WTC11 (cell line): ENCODE results near the gene MLYCD. TPM values are rescaled to one million over a fixed set of nuclear protein-coding genes. Genes with fewer than 3 reads are reported as not detected.

Experiments
- ATAC-seq: fragments of 200-7000 bp; cut with Tn5 transposase; 2 replicates; pipeline ENCODE4 v1.10.0; 2021; ENCODE audit warnings: mild to moderate bottlenecking, moderate library complexity
- CTCF ChIA-PET: fragments of 300-600 bp; sonication (Branson Sonifier 250); formaldehyde crosslinking; loops from one replicate; lab custom pipeline; 2021; ENCODE audit warnings: antibody characterized with exemption; lab: Charles Lee
- POLR2A ChIA-PET: fragments of 350-600 bp; sonication (Branson Sonifier 250); formaldehyde crosslinking; loops from one replicate; lab custom pipeline; 2021; ENCODE audit warnings: antibody characterized with exemption; lab: Charles Lee
- DNase-seq: peaks from one replicate; pipeline ENCODE4 v3.0.0; 2021; ENCODE audit warnings: low spot score
- H3K27ac Mint-ChIP-seq: 2 replicates; pipeline ENCODE4 v1.8.0; 2021; ENCODE audit warnings: mixed read lengths
- H3K27me3 Mint-ChIP-seq: 2 replicates; pipeline ENCODE4 v1.8.0; 2021; ENCODE audit warnings: low read depth, mild to moderate bottlenecking, moderate library complexity, mixed read lengths
- H3K36me3 Mint-ChIP-seq: 2 replicates; pipeline ENCODE4 v1.8.0; 2021; ENCODE audit warnings: mixed read lengths
- H3K4me1 Mint-ChIP-seq: 2 replicates; pipeline ENCODE4 v1.8.0; 2022; ENCODE audit warnings: mixed read lengths
- H3K4me3 Mint-ChIP-seq: 2 replicates; pipeline ENCODE4 v1.8.0; 2021; ENCODE audit warnings: mild to moderate bottlenecking, moderate library complexity, mixed read lengths
- H3K9me3 Mint-ChIP-seq: 2 replicates; pipeline ENCODE4 v1.8.0; 2021; ENCODE audit warnings: mixed read lengths
- CBFB ChIP-seq: sonication (generic); formaldehyde crosslinking; IDR thresholded peaks from 2 replicates; pipeline ENCODE4 v1.8.1; 2022; ENCODE audit warnings: mild to moderate bottlenecking, low read depth, missing genetic modification reagents
- CREM ChIP-seq: sonication (generic); formaldehyde crosslinking; IDR thresholded peaks from 2 replicates; pipeline ENCODE4 v1.8.1; 2022; ENCODE audit warnings: mild to moderate bottlenecking, missing genetic modification reagents, moderate library complexity
- GABPB1 ChIP-seq: sonication (generic); formaldehyde crosslinking; IDR thresholded peaks from 2 replicates; pipeline ENCODE4 v1.8.1; 2023; ENCODE audit warnings: mild to moderate bottlenecking, missing genetic modification reagents
- GTF2I ChIP-seq: fragments of 250-450 bp; sonication (Bioruptor Pico); conservative IDR thresholded peaks from 2 replicates; pipeline ENCODE4 v1.4.0; 2021; ENCODE audit warnings: mild to moderate bottlenecking
- JAZF1 ChIP-seq: fragments of 250-450 bp; sonication (Bioruptor Pico); IDR thresholded peaks from 2 replicates; pipeline ENCODE4 v1.9.0; 2021; ENCODE audit warnings: moderate library complexity, mild to moderate bottlenecking, inconsistent platforms
- NR3C1 ChIP-seq: sonication (generic); formaldehyde crosslinking; conservative IDR thresholded peaks from 2 replicates; pipeline ENCODE4 v1.8.1; 2023; ENCODE audit warnings: low read depth, mild to moderate bottlenecking, missing genetic modification reagents
- OVOL2 ChIP-seq: fragments of 250-450 bp; sonication (Bioruptor Pico); IDR thresholded peaks from 2 replicates; pipeline ENCODE4 v1.9.0; 2021; ENCODE audit warnings: mild to moderate bottlenecking, borderline replicate concordance
- SOX15 ChIP-seq: fragments of 250-450 bp; sonication (Bioruptor Pico); IDR thresholded peaks from 2 replicates; pipeline ENCODE4 v1.9.0; 2021; ENCODE audit warnings: mild to moderate bottlenecking
- ZNF396 ChIP-seq: fragments of 250-450 bp; sonication (Bioruptor Pico); IDR thresholded peaks from 2 replicates; pipeline ENCODE4 v1.8.0; 2021; ENCODE audit warnings: mild to moderate bottlenecking, moderate library complexity, borderline replicate concordance
- total RNA-seq: library from RNA; stranded (reverse); gene quantifications from 3 replicates; pipeline ENCODE4 v1.2.3, GENCODE V29; 2021
- TF ChIP-seq, protein P1 (sequence below): sonication (generic); formaldehyde crosslinking; IDR thresholded peaks from 2 replicates; pipeline ENCODE4 v1.8.0; 2023; ENCODE audit warnings: mild to moderate bottlenecking, missing genetic modification reagents
- TF ChIP-seq, protein P2 (sequence below): sonication (generic); formaldehyde crosslinking; IDR thresholded peaks from 2 replicates; pipeline ENCODE4 v1.8.1; 2023; ENCODE audit warnings: mild to moderate bottlenecking, missing genetic modification reagents, moderate library complexity
- TF ChIP-seq, protein P3 (sequence below): sonication (generic); formaldehyde crosslinking; IDR thresholded peaks from 2 replicates; pipeline ENCODE4 v1.8.1; 2022; ENCODE audit warnings: low read depth, missing genetic modification reagents, borderline replicate concordance
- TF ChIP-seq, protein P4 (sequence below): fragments of 250-450 bp; sonication (Bioruptor Pico); conservative IDR thresholded peaks from 2 replicates; pipeline ENCODE4 v1.9.0; 2021; ENCODE audit warnings: mild to moderate bottlenecking
- TF ChIP-seq, protein P5 (sequence below): fragments of 250-450 bp; sonication (Bioruptor Pico); IDR thresholded peaks from 2 replicates; pipeline ENCODE4 v2.1.2; 2022; ENCODE audit warnings: mild to moderate bottlenecking, moderate library complexity
- TF ChIP-seq, protein P6 (sequence below): sonication (generic); formaldehyde crosslinking; IDR thresholded peaks from 2 replicates; pipeline ENCODE4 v1.8.0; 2022; ENCODE audit warnings: mild to moderate bottlenecking, missing genetic modification reagents
- TF ChIP-seq, protein P7 (sequence below): sonication (generic); formaldehyde crosslinking; IDR thresholded peaks from 2 replicates; pipeline ENCODE4 v1.8.0; 2022; ENCODE audit warnings: mild to moderate bottlenecking, missing genetic modification reagents
- TF ChIP-seq, protein P8 (sequence below): sonication (generic); formaldehyde crosslinking; IDR thresholded peaks from 2 replicates; pipeline ENCODE4 v1.8.1; 2023; ENCODE audit warnings: mild to moderate bottlenecking, missing genetic modification reagents, moderate library complexity
- TF ChIP-seq, protein P9 (sequence below): fragments of 250-450 bp; sonication (Bioruptor Pico); IDR thresholded peaks from 2 replicates; pipeline ENCODE4 v1.9.0; 2021; ENCODE audit warnings: mild to moderate bottlenecking, borderline replicate concordance
- TF ChIP-seq, protein P10 (sequence below): sonication (generic); formaldehyde crosslinking; conservative IDR thresholded peaks from 2 replicates; pipeline ENCODE4 v1.8.1; 2022; ENCODE audit warnings: mild to moderate bottlenecking, missing genetic modification reagents

The MLYCD gene
- total RNA-seq, 1 experiment from 2014 or later = 6.3 TPM

DNA sequence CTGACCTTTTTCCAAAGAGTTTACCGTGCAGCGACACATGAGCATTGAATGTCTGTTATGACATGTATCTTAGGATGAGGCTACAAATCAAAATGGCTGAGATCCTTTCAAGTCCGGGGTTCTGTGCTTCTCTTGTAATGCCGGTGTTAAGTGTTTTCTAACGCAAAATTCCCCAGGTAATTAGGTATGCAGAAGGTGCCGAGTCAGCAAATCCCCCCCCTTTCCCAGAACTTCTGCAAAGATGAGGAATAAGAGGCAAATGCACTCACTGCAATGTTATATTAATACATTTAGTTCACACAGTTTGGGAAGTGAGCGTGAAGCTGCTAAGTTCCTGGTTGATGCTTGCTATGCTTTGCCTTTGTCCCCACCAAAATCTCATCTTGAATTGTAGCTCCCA lies 36.3 kb upstream of the MLYCD start (continued):
- TF ChIP-seq, protein P1, sequence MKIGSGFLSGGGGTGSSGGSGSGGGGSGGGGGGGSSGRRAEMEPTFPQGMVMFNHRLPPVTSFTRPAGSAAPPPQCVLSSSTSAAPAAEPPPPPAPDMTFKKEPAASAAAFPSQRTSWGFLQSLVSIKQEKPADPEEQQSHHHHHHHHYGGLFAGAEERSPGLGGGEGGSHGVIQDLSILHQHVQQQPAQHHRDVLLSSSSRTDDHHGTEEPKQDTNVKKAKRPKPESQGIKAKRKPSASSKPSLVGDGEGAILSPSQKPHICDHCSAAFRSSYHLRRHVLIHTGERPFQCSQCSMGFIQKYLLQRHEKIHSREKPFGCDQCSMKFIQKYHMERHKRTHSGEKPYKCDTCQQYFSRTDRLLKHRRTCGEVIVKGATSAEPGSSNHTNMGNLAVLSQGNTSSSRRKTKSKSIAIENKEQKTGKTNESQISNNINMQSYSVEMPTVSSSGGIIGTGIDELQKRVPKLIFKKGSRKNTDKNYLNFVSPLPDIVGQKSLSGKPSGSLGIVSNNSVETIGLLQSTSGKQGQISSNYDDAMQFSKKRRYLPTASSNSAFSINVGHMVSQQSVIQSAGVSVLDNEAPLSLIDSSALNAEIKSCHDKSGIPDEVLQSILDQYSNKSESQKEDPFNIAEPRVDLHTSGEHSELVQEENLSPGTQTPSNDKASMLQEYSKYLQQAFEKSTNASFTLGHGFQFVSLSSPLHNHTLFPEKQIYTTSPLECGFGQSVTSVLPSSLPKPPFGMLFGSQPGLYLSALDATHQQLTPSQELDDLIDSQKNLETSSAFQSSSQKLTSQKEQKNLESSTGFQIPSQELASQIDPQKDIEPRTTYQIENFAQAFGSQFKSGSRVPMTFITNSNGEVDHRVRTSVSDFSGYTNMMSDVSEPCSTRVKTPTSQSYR (CRISPR knock-in tag) = no peak
- TF ChIP-seq GTF2I (CRISPR knock-in tag) = no peak
- TF ChIP-seq, protein P2, sequence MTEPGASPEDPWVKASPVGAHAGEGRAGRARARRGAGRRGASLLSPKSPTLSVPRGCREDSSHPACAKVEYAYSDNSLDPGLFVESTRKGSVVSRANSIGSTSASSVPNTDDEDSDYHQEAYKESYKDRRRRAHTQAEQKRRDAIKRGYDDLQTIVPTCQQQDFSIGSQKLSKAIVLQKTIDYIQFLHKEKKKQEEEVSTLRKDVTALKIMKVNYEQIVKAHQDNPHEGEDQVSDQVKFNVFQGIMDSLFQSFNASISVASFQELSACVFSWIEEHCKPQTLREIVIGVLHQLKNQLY = no peak
- TF ChIP-seq, protein P3, sequence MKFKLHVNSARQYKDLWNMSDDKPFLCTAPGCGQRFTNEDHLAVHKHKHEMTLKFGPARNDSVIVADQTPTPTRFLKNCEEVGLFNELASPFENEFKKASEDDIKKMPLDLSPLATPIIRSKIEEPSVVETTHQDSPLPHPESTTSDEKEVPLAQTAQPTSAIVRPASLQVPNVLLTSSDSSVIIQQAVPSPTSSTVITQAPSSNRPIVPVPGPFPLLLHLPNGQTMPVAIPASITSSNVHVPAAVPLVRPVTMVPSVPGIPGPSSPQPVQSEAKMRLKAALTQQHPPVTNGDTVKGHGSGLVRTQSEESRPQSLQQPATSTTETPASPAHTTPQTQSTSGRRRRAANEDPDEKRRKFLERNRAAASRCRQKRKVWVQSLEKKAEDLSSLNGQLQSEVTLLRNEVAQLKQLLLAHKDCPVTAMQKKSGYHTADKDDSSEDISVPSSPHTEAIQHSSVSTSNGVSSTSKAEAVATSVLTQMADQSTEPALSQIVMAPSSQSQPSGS (CRISPR knock-in tag) = no peak
- no peak for TF ChIP-seq CREM (CRISPR knock-in tag)
- TF ChIP-seq, protein P4, sequence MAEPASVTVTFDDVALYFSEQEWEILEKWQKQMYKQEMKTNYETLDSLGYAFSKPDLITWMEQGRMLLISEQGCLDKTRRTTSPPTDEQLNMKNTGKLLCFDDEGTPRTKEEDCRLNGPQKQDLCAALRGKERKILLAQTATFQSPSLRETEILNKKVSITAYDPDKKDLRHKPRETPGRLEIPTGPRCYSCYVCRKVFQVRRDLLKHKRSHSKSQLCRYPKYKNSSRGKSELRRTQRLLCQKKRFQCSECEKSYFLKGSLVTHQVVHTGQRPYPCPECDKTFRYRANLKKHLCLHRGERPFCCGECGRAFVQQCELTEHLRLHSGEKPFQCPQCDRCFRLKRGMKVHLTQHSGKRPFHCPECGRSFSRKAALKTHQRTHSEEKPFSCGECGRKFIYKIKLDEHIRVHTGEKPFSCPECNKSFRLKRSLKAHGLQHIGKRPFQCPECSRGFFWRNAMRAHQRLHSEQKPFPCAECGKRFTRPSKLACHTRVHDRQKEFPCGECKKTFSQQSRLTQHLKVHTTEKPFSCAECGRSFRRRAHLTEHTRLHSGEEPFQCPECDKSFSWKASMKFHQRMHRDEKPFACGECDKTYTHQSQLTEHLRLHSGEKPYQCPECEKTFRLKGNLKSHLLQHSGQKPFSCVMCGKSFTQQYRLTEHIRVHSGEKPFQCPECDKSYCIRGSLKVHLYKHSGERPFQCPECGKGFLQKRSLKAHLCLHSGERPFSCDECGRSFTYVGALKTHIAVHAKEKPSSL (CRISPR knock-in tag) = no peak
- no peak for TF ChIP-seq GABPB1
- TF ChIP-seq NR3C1 = no peak
- TF ChIP-seq, protein P5, sequence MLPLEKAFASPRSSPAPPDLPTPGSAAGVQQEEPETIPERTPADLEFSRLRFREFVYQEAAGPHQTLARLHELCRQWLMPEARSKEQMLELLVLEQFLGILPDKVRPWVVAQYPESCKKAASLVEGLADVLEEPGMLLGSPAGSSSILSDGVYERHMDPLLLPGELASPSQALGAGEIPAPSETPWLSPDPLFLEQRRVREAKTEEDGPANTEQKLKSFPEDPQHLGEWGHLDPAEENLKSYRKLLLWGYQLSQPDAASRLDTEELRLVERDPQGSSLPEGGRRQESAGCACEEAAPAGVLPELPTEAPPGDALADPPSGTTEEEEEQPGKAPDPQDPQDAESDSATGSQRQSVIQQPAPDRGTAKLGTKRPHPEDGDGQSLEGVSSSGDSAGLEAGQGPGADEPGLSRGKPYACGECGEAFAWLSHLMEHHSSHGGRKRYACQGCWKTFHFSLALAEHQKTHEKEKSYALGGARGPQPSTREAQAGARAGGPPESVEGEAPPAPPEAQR (CRISPR knock-in tag) = no peak
- TF ChIP-seq, protein P6, sequence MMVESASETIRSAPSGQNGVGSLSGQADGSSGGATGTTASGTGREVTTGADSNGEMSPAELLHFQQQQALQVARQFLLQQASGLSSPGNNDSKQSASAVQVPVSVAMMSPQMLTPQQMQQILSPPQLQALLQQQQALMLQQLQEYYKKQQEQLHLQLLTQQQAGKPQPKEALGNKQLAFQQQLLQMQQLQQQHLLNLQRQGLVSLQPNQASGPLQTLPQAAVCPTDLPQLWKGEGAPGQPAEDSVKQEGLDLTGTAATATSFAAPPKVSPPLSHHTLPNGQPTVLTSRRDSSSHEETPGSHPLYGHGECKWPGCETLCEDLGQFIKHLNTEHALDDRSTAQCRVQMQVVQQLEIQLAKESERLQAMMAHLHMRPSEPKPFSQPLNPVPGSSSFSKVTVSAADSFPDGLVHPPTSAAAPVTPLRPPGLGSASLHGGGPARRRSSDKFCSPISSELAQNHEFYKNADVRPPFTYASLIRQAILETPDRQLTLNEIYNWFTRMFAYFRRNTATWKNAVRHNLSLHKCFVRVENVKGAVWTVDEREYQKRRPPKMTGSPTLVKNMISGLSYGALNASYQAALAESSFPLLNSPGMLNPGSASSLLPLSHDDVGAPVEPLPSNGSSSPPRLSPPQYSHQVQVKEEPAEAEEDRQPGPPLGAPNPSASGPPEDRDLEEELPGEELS (CRISPR knock-in tag) = no peak
- TF ChIP-seq JAZF1 = no peak

DNA sequence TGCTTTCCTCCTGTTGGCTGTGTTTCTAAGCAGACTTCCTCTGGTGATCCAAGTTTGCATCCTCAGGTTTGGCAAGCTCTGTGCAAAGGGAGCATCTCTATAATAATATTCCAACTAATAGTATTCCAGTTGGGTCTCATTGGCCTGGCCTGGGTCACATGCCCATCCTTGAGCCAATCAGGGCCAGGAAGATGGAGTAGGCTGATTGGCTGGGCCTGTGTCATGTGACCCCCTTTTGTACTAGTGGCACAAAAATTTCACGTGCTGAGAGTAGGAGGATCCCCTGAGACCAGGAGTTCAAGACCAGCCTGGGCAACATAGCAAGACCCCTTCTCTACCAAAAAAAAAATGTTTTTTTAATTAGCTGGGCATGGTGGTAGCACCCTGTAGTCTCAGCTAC lies 35.2 kb upstream of the MLYCD start:
- ATAC-seq = no peak
- ChIA-PET POLR2A (interaction anchor here (1.3 kb wide), 1 partner anchor 42 kb away, joined by 3 read pairs; no protein-coding TSS in a partner anchor), CTCF (interaction anchor here (0.8 kb wide), 1 partner anchor 266 kb away, joined by 3 read pairs; no protein-coding TSS in a partner anchor)
- Mint-ChIP-seq H3K36me3 (0 out of 2 replicates have a peak, but pooled peaks cover 3% of the 10 kb centered on the region), H3K9me3 (peaks cover 14% of the 10 kb centered on the region), H3K4me3 (no peak overlapping the region), H3K4me1 (peaks cover 25% of the 10 kb centered on the region), H3K27ac (no peak overlapping the region), H3K27me3 (no peaks in the 10 kb centered on the region; the same call in none of the 2 replicates)
- DNase-seq = no peak
- TF ChIP-seq ZNF396 (no peak), JAZF1 (no peak), CBFB (CRISPR knock-in tag) (no peak), OVOL2 (CRISPR knock-in tag) (no peak), SOX15 (no peak)
- TF ChIP-seq, protein P7, sequence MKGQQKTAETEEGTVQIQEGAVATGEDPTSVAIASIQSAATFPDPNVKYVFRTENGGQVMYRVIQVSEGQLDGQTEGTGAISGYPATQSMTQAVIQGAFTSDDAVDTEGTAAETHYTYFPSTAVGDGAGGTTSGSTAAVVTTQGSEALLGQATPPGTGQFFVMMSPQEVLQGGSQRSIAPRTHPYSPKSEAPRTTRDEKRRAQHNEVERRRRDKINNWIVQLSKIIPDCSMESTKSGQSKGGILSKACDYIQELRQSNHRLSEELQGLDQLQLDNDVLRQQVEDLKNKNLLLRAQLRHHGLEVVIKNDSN (CRISPR knock-in tag) = peak; percentile 37; the same call in 1 of the 2 replicates
- TF ChIP-seq, protein P8, sequence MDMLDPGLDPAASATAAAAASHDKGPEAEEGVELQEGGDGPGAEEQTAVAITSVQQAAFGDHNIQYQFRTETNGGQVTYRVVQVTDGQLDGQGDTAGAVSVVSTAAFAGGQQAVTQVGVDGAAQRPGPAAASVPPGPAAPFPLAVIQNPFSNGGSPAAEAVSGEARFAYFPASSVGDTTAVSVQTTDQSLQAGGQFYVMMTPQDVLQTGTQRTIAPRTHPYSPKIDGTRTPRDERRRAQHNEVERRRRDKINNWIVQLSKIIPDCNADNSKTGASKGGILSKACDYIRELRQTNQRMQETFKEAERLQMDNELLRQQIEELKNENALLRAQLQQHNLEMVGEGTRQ (CRISPR knock-in tag) = peak; percentile 64
- TF ChIP-seq, protein P9, sequence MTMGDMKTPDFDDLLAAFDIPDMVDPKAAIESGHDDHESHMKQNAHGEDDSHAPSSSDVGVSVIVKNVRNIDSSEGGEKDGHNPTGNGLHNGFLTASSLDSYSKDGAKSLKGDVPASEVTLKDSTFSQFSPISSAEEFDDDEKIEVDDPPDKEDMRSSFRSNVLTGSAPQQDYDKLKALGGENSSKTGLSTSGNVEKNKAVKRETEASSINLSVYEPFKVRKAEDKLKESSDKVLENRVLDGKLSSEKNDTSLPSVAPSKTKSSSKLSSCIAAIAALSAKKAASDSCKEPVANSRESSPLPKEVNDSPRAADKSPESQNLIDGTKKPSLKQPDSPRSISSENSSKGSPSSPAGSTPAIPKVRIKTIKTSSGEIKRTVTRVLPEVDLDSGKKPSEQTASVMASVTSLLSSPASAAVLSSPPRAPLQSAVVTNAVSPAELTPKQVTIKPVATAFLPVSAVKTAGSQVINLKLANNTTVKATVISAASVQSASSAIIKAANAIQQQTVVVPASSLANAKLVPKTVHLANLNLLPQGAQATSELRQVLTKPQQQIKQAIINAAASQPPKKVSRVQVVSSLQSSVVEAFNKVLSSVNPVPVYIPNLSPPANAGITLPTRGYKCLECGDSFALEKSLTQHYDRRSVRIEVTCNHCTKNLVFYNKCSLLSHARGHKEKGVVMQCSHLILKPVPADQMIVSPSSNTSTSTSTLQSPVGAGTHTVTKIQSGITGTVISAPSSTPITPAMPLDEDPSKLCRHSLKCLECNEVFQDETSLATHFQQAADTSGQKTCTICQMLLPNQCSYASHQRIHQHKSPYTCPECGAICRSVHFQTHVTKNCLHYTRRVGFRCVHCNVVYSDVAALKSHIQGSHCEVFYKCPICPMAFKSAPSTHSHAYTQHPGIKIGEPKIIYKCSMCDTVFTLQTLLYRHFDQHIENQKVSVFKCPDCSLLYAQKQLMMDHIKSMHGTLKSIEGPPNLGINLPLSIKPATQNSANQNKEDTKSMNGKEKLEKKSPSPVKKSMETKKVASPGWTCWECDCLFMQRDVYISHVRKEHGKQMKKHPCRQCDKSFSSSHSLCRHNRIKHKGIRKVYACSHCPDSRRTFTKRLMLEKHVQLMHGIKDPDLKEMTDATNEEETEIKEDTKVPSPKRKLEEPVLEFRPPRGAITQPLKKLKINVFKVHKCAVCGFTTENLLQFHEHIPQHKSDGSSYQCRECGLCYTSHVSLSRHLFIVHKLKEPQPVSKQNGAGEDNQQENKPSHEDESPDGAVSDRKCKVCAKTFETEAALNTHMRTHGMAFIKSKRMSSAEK (CRISPR knock-in tag) = no peak
- TF ChIP-seq, protein P10, sequence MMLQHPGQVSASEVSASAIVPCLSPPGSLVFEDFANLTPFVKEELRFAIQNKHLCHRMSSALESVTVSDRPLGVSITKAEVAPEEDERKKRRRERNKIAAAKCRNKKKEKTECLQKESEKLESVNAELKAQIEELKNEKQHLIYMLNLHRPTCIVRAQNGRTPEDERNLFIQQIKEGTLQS (CRISPR knock-in tag) = no peak
